GM19351 (cell line): ENCODE measurements around the gene JAKMIP3.

Experiments used
- ATAC-seq: cut with Tn5 transposase; IDR thresholded peaks from one replicate; pipeline ENCODE4 v1.9.1; 2021; ENCODE audit warnings: mild to moderate bottlenecking, moderate library complexity; ENCODE audit not compliant: unreplicated experiment

Gene JAKMIP3

DNA sequence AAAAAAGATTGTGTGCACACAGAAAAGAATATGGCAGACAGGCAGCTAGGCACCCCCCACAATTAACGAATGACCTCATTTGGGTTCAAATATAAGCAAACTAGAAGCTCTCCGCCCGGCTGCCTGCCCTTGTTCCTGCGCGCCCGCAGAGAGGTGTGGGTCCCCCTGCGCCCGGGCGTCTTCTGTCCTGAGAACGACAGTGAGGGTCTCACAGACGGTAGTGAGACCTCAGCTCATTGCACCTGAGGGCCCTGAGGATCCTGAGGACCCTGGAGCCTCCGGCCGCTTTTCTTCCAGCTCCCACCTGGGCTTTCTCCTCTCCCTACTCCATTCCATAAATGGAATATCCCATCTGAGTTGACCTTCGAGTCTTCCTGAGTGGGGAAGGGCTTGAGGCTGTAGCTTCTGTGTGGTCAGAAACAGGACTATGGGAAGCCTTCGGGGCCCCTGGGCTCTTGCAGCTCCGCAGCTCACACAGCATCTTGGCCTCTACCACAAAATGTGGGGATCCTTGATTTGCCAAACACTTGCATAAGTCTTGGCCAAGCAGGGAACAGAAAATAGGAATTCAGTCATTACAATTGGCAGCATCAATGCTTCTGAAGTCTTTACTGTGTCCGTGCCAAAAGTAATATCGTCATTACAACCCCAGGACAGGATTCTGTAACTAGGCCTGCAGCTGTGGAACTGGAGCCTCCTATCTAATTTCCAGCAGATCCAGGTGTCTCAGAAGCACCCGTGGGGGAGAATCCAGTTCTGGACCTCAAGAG, 43.8 kb downstream of the JAKMIP3 start:
- no peak for ATAC-seq

DNA sequence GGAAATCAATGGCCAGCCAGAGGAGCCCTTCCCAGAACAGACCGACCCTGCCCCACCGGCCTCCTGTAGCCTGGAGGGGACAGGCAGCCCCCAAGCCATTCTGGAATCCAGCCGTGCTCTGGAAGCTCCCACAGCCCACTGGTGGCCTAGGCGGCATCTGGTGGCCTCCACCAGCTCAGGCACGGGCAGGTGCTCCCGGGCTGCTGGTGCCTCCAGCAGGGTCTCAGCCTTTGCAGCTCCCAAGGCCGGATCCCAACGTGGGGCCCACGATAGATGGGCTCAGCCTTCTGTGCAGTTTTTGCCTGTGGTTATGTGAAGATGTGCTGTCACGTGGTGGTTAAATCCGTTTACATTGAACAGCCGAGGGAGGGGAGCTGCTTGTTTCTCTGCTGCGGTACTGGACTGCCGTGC, 44.4 kb downstream of the JAKMIP3 start:
- ATAC-seq = no peak

DNA sequence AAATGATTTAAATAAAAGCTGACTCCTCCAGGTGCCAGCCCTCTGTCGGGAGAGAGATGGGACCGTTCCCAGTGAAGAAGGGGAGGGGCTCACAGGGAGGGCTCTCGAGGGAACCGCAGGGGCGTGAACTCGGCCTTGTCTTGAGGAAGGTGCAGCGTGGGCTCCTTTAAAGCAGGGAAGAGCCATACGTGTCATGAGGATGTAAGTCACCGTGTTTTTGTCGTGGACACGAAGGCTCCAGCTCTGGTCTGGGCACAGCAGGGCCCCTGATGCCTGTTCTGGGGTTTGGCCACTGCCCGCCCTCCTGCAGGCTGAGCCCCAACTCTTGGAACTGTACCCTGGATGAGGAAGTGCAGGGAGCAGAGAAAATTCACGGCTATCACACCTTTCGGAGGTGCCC, 45.0 kb downstream of the JAKMIP3 start:
- no peak for ATAC-seq

DNA sequence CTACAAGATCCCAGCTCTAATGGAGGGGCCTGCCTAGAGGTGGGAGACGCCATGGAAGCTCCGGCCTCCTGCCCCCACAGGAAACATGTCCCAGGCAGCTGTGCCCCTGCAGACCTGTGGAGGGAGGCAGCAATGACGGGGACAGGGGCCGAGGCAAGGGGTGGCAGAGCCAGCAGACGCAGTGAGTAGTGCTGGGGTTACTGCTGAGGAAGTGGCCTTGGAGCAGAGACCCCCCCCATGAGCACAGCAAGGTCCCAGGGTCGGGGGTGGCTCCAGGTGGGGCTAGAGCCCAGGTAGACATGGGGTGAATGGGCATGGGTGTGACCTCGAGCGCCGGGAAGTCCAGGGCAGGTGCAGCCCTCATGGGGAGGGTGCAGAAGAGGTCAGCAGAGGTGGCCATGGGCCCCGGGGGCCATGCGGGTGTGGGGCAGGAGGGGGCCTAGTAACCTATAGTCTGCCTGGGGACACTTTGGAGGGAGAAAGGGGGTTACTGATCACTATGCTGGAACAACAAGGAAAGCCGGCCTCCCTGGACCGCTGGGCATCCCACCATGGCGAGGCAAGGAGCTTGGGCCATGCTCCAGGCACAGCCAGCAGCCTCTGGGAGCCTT, 45.5 kb downstream of the JAKMIP3 start:
- ATAC-seq = no peak

DNA sequence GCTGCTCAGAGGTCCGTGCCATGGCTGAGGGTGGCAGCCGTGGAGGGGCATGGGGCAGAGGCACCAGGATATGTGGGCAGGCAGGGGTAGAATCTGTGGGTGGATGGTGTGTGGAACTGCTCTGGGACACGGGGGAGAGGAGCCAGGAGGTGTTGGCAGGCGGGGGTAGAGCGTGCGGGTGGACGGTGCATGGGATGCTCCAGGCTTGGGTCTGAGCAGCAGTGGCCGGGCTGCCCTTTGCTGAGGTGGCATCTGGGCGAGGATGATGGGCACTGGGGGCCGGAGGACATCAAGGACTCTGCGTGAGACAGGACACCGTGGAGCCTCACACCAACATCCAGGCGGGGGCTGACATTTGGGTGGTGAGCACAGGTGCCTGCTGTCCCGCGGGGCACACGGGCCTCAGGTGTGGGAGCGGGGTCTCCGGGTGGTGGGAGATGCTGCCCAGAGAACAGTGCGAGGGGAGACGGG, 46.2 kb downstream of the JAKMIP3 start:
- ATAC-seq = no peak

DNA sequence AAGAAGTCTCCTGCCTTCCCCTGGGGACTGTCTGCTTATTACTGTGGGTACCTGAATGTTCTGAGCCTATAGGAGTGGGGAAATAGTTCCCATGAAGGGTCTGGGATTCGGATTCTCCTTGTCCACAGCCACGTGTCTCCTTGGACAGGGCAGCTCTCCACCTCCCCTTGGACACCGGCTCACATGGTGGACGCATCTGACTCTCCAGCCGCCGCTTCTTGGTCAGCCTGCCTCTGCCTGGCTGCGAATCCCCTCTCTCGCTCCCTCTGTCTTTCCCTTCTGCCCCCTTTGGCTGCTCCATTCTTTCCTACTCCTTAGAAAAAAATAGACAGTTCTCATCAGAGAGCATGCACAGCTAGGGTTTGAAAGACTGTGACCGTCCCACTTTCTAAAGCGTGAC, 46.9 kb downstream of the JAKMIP3 start:
- ATAC-seq = no peak

DNA sequence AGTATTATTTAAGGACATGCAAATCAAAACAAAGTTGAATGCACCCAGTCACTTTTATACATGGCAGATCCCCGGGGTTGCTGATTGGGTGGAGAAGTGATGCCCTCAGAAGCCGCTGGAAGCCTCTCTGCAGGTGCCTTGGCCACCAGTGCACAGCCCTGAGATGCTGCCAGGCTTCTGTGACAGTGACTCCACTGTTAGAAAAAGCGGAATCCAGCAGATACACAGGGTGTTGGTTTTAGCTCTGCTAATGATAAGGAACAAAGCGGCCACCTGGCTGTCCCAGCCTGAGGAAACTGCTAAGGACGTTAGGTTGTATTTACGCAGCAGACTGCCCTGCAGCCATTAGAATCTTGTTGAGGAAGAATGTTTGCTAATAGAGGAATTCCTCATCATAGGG, 47.5 kb downstream of the JAKMIP3 start:
- ATAC-seq = no peak

DNA sequence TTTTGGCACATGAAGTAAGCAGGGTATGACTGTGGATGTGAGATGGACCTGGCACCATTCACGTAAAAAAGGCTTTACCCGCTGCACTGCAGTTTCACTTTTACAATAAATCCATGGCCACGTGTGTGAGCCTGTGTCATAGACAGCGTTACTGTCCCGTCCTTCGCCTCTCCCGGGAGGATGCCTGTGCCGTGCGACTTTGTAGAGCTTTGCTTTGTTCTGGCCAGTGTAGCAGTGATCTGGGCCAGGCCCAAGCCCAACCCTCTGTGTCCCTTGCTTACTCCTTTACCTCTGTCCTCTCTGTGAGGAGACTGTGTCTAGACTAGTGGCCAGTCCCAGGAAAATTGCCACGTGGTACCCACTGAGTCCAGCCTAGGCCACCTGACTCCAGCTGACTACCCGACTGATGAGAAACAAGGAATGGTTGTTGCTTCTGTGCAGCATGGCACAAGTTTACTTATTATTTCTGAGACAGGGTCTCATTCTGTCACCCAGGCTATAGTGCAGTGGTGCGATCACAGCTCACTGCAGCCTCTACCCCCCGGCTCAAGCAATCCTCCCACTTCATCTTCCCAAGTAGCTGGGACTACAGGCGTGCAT, 48.1 kb downstream of the JAKMIP3 start:
- no peak for ATAC-seq

DNA sequence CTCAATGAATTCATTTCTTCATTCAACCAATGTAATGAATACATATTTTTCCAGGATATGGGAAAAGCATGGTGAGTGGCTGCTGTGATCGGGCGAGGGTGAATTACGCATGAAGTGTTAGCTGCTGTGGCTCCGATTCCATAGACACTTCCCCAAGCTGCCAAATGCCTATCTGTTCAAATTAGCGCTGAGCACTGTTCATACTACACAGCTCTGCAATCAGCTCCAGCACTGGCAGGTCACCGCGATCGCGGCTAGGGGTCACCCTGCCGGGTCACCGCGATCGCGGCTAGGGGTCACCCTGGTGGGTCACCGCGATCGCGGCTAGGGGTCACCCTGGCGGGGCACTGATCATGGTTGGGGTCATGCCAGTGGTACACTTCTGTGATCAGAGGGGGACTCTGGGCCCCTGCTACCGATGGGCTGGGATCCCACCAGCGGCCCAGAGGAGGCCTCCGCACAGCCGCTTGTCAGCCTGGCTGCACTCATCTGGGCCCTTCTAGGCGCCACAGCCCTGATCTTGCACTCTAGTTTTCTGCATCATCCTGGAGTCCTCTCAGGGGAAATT, 49.3 kb downstream of the JAKMIP3 start:
- ATAC-seq = no peak
